DND-41 (cell line): Measurements from ENCODE around the gene WAC.

ENCODE experiments used
- ATAC-seq: fragments of 200-7000 bp; cut with Tn5 transposase; 3 replicates; pipeline ENCODE4 v1.9.1; 2021; ENCODE audit warnings: low read depth; ENCODE audit not compliant: insufficient read depth
- DNase-seq: peaks from one replicate; pipeline ENCODE4 v3.0.0-alpha.2; 2020
- H2AFZ ChIP-seq: 2 replicates; pipeline ENCODE4 v1.6.0; 2012; ENCODE audit warnings: low read depth, low read length
- H3K27ac ChIP-seq: 2 replicates; pipeline ENCODE4 v1.5.1; 2012; ENCODE audit warnings: low read length, inconsistent platforms
- H3K27me3 ChIP-seq: fragments of 200-600 bp; sonication (generic); 2 replicates; pipeline ENCODE4 v1.6.0; 2012; ENCODE audit warnings: low read length, mild to moderate bottlenecking, inconsistent platforms; ENCODE audit not compliant: insufficient read depth, poor library complexity
- H3K36me3 ChIP-seq: 2 replicates; pipeline ENCODE4 v1.5.1; 2012; ENCODE audit warnings: low read length, inconsistent platforms; ENCODE audit not compliant: insufficient read depth
- H3K4me1 ChIP-seq: 2 replicates; pipeline ENCODE4 v1.5.1; 2012; ENCODE audit warnings: mild to moderate bottlenecking, low read length; ENCODE audit not compliant: insufficient read depth
- H3K4me2 ChIP-seq: 2 replicates; pipeline ENCODE4 v1.6.0; 2012; ENCODE audit warnings: mild to moderate bottlenecking, moderate library complexity, low read length, inconsistent platforms; ENCODE audit not compliant: insufficient read depth
- H3K4me3 ChIP-seq, 2 experiments: fragments of 200-600 bp in 1 of 2; shearing (Covaris generic) in 1 of 2; 2 replicates each; pipeline ENCODE4 v1.5.1; 2012 to 2016; ENCODE audit warnings: inconsistent platforms in 2 of 2, low read length in 2 of 2, mild to moderate bottlenecking in 2 of 2, low read depth in 1 of 2, moderate library complexity in 1 of 2
- H3K79me2 ChIP-seq: 2 replicates; pipeline ENCODE4 v1.6.0; 2012; ENCODE audit warnings: low read length, inconsistent platforms; ENCODE audit not compliant: insufficient read depth
- H3K9ac ChIP-seq: 2 replicates; pipeline ENCODE4 v1.6.0; 2012; ENCODE audit warnings: low read depth, mild to moderate bottlenecking, inconsistent platforms, low read length, moderate library complexity
- H3K9me3 ChIP-seq: 2 replicates; pipeline ENCODE4 v1.5.1; 2012; ENCODE audit warnings: low read length, moderate library complexity, mild to moderate bottlenecking, inconsistent platforms; ENCODE audit not compliant: insufficient read depth, severe bottlenecking
- H4K20me1 ChIP-seq: 2 replicates; pipeline ENCODE4 v1.6.0; 2012; ENCODE audit warnings: low read length; ENCODE audit not compliant: insufficient read depth
- EZH2 ChIP-seq: IDR thresholded peaks from 3 replicates; pipeline ENCODE4 v1.6.1; 2012; ENCODE audit warnings: borderline replicate concordance, low read depth, mild to moderate bottlenecking, moderate library complexity, low read length, inconsistent platforms; ENCODE audit not compliant: severe bottlenecking
- TF ChIP-seq, protein P1 (sequence below): IDR thresholded peaks from 2 replicates; pipeline ENCODE4 v1.5.1; 2012; ENCODE audit warnings: borderline replicate concordance, low read length, moderate library complexity, mild to moderate bottlenecking; ENCODE audit not compliant: poor library complexity, severe bottlenecking; ENCODE audit errors: extremely low read depth

WAC gene

DNA sequence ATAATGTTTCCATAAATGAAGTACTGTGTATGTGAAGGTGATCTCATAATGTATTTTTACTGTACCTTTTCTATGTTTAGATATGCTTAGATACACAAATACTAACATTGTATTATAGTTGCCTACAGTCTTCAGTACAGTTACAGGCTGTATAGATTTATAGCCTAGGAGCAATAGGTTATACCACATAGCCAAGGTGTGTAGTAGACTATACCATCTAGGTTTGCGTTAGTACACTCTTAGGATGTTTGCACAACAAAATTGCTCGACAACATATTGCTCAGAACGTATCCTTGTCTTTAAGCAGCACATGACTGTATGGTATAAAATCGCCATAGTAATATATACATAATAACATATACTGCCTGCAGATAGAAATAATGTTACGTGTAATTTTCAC, 42.9 kb downstream of the WAC start:
- Histone ChIP-seq H3K79me2 (peaks cover 100% of the 10 kb centered on the region), H4K20me1 (peaks cover 95% of the 10 kb centered on the region), H2AFZ (no peak overlapping the region)

DNA sequence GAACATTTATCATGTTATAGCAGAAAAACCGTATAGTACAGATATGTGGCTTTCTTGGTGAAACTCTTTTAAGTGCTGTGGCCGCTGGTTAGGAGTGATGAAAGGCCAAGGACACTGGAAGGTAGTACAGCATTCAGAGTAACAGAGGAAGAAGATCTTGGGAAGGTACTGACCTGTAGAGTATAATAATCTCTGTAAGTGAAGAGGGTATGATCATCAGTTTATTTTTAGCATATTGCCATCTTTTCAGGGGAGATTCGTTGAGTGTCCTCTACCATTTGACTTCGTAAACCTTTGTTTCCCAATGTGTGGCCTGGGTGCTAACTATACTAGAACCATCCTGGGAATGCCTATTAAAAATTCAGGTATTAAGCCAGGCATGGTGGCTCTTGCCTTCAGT, 44.6 kb downstream of the WAC start:
- no peak overlapping the region for H3K9ac ChIP-seq
- no peaks in the 10 kb centered on the region for H3K9me3 ChIP-seq
- peaks cover 96% of the 10 kb centered on the region for H4K20me1 ChIP-seq
- TF ChIP-seq, protein P1, sequence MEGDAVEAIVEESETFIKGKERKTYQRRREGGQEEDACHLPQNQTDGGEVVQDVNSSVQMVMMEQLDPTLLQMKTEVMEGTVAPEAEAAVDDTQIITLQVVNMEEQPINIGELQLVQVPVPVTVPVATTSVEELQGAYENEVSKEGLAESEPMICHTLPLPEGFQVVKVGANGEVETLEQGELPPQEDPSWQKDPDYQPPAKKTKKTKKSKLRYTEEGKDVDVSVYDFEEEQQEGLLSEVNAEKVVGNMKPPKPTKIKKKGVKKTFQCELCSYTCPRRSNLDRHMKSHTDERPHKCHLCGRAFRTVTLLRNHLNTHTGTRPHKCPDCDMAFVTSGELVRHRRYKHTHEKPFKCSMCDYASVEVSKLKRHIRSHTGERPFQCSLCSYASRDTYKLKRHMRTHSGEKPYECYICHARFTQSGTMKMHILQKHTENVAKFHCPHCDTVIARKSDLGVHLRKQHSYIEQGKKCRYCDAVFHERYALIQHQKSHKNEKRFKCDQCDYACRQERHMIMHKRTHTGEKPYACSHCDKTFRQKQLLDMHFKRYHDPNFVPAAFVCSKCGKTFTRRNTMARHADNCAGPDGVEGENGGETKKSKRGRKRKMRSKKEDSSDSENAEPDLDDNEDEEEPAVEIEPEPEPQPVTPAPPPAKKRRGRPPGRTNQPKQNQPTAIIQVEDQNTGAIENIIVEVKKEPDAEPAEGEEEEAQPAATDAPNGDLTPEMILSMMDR: no peak
- TF ChIP-seq EZH2: no peak
- no peak overlapping the region for H3K4me2 ChIP-seq
- H3K27ac ChIP-seq: no peak overlapping the region
- no peak for DNase-seq
- no peaks in the 10 kb centered on the region for H3K27me3 ChIP-seq
- no peaks in the 10 kb centered on the region for H3K4me1 ChIP-seq
- H2AFZ ChIP-seq: no peak overlapping the region
- peaks cover 96% of the 10 kb centered on the region for H3K36me3 ChIP-seq
- no peak overlapping the region for H3K4me3 ChIP-seq
- no peak for ATAC-seq
- H3K79me2 ChIP-seq: peaks cover 100% of the 10 kb centered on the region

More for the DNA sequence above, 42.9 kb downstream of the WAC start:
- H3K27me3 ChIP-seq: no peaks in the 10 kb centered on the region
- no peak overlapping the region for H3K27ac ChIP-seq
- TF ChIP-seq, protein P1: no peak
- no peak for TF ChIP-seq EZH2
- no peaks in the 10 kb centered on the region for H3K9me3 ChIP-seq
- no peak overlapping the region for H3K4me2 ChIP-seq
- peaks cover 96% of the 10 kb centered on the region for H3K36me3 ChIP-seq
- no peak overlapping the region for H3K4me3 ChIP-seq
- H3K9ac ChIP-seq: no peak overlapping the region
- H3K4me1 ChIP-seq: no peaks in the 10 kb centered on the region
- DNase-seq (no peak), ATAC-seq (no peak)

DNA sequence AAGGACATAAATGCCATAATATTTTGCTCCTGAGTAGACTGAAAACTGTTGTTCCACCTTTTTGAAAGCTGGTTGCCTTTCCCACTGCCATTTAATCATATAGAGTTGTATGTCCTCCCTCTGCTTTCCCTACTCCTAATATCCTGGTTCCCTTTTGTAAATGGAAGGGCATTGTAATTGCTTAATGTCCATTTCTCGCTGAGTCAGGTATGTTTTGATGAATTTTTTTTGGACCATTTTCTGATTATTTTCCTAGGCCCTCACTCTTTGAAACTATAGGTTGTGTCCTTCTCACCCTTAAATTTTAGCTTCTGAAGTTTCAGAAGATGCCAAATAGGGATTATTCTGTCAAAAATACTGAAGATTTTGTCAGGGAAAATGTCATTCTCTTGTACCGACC, 45.5 kb downstream of the WAC start:
- no peak overlapping the region for H2AFZ ChIP-seq
- no peak overlapping the region for H3K27ac ChIP-seq
- no peaks in the 10 kb centered on the region for H3K27me3 ChIP-seq
- no peak overlapping the region for H3K9ac ChIP-seq
- H3K79me2 ChIP-seq: peaks cover 100% of the 10 kb centered on the region
- TF ChIP-seq, protein P1: no peak
- no peak for TF ChIP-seq EZH2
- DNase-seq (no peak), ATAC-seq (no peak)
- H3K4me2 ChIP-seq: no peak overlapping the region
- peaks cover 98% of the 10 kb centered on the region for H3K36me3 ChIP-seq
- H3K9me3 ChIP-seq: no peaks in the 10 kb centered on the region
- peaks cover 95% of the 10 kb centered on the region for H4K20me1 ChIP-seq
- H3K4me3 ChIP-seq: no peak overlapping the region
- H3K4me1 ChIP-seq: no peaks in the 10 kb centered on the region

DNA sequence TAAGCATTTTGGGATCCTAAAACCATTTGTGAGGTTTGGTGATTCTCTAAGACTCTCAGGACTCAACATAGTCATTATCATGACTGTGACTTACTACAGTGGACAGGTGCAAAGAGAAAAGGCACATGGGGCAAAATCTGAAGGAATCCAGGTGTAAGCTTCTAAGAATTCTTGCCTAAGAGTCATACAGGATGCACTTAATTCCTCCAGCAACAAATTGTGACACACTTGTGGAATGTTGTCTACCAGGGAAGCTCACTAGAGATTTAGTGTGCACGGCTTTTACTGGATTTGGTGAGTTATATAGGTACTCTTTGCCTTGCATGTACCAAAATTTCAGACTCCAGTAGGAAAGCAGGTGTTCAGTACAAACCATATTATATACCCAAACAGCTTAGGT, 47.9 kb downstream of the WAC start:
- H3K4me1 ChIP-seq: no peaks in the 10 kb centered on the region
- TF ChIP-seq EZH2: no peak
- TF ChIP-seq, protein P1: no peak
- DNase-seq: no peak
- H3K4me2 ChIP-seq: no peak overlapping the region
- no peak overlapping the region for H3K9ac ChIP-seq
- peaks cover 93% of the 10 kb centered on the region for H4K20me1 ChIP-seq
- no peaks in the 10 kb centered on the region for H3K27me3 ChIP-seq
- no peaks in the 10 kb centered on the region for H3K9me3 ChIP-seq
- H3K79me2 ChIP-seq: peaks cover 100% of the 10 kb centered on the region
- ATAC-seq: no peak
- no peak overlapping the region for H3K4me3 ChIP-seq
- H3K36me3 ChIP-seq: peaks cover 98% of the 10 kb centered on the region
- H2AFZ ChIP-seq: no peak overlapping the region
- H3K27ac ChIP-seq: no peak overlapping the region
